Suppressor macrophage treated with lipopolysaccharide for 4 hours (primary cell): ENCODE measurements around the gene YKT6.
"Not testable (repeated sequence)": the region's sequence is repeated elsewhere in the genome, so short reads cannot be mapped to it uniquely, and the experiment has no call there.

Experiments
- DNase-seq: peaks from one replicate; pipeline ENCODE4 v3.0.0-alpha.2; 2020

Gene YKT6

DNA sequence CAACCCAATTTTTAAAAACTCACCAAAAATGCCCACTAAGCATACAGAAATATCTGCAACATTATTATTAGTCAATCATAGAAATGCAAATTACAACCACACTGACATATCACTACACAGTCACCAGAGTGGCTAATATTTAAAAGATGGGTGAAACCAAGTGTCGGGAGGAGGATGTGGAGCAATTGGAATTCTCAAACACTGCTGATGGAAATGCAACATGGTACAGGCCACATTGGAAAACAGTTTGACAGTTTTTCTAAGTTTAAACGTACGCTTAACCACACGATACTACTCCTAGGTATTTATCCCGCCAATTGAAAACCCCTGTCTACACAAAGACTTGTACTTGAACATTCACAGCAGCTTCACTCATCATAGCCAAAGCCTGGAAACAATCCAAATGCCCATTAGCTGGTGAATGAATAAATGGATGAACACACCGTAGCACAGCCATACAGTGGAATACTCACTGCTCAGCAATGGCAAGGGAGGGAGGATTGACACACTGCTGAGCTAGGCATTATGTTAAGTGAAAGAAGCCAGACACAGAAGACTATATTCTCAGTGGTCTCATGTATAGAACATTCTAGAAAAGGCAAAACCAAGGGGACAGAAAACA, 27.9 kb upstream of the YKT6 start:
- DNase-seq = no peak

DNA sequence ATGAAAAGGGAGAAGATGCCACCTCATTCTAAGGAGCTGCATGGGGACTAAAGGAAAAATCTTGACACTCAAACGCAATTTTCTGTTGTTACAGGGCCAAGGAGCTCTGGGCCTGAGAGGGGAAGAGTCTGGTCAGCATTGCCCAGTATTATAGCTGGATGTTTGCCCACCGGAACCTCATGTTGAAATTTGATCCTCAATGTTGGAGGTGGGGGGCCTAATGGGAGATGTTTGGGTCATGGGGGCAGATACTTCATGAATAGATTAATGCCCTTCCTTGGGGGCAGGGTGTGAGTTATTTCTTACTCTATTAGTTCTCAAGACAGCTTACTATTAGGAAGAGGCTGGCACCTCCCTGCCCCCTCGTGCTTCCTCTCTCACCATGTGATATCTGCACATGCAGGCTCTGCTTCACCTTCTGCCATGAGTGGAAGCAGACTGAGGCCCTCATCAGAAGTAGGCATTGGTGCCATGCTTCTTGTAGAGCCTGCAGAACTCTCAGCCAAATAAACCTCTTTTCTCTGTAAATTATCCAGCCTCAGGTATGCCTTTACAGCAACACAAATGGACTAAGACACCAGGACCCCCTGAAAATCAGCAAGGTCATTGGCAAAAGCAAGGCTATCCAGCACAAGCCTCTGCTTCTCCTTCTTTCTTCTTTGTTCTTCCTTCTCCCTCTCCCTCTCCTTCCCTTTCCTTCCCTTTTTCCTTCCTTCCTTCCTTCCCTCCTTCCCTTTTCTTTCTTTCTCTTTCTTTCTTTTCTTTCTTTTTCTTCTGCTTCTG, 26.7 kb upstream of the YKT6 start:
- no peak for DNase-seq

GRCh38 chr7:44174694-44174948, 26.2 kb upstream of the YKT6 start:
- DNase-seq = not testable (repeated sequence)

- no peak for DNase-seq
Observed at GRCh38 chr7:44175730-44176129, 25.0 kb upstream of the YKT6 start.

DNA sequence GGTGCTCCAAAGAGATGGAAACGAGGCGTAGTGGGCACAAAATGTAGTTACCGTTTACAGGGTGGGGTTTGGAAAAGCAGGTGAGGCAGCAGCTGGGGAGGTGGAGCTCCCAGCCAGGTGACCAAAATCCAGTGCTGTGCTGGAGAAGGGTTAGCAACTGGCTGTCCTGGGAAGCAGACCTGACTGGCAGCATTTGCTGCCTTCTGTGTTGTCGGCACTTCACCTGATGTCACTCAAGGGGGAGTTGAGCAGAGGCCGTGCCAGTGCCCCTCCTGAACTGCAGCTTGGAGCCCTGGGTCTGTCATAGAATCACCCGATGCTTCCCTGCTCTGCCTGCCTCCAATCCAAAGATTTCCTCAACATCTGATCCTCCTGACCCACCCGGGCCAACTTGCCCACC, 24.3 kb upstream of the YKT6 start:
- DNase-seq = no peak

DNA sequence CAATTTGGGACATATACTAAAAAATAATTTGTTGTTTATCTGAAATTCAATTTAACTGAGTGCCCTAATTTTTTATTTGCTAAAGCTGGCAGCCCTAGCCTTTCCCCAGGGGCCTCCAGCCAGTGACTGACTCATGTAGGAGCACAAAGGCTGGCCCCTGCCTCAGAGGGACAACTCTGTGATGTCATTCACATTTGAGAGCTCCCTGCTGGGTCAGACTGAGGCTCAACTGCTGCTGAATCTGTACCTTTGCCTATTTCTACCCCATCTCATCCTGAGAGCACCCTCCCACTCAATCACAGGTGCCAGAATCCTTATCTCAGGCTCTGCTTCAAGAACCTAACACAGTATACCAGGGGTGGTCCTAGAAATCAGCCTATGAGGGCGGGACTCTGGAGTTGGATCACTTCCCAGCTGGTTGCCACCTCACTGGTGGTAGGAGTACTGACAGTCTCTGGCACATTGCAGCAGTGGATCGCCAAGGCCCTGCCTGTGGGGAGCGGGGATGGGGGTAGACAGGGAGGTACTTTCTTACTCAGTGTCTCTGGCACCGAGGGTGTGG, 23.1 kb upstream of the YKT6 start:
- no peak for DNase-seq

GRCh38 chr7:44180631-44181030, 20.1 kb upstream of the YKT6 start:
- DNase-seq = no peak

GRCh38 chr7:44182827-44183226, 18.0 kb upstream of the YKT6 start:
- no peak for DNase-seq

- no peak for DNase-seq
Observed at GRCh38 chr7:44183386-44183785, 17.4 kb upstream of the YKT6 start.

DNA sequence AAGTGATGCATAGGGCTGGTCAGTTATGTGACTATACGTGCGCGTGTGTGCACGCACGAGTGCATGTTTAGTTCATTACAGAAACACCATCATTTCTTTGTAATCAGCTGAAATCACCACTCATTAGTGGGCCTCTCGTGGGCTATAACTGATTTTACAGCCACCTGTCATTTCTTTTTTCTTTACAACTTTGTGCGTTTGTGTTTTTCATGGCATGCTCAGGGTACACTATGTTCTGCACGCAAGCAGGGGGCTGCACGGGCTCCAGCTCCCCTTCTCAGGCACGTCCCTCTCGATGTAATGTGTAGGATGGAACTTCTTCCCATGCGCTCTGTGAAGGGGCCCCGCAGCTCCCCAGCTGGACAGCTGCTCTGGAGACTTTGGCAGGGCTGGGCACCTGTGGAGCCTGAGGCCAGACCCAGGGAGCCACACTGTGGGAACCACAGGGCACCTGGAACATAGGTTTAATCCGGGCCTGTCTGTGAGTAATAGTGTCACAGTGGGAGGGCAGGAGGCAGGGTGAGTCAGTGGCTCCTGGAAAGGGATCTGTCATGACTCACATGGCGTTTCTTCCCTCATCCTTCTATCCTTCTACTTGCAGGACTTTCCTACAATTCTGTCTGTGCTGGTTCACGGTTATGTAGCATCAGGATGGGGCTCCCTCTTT, 16.4 kb upstream of the YKT6 start:
- no peak for DNase-seq

DNA sequence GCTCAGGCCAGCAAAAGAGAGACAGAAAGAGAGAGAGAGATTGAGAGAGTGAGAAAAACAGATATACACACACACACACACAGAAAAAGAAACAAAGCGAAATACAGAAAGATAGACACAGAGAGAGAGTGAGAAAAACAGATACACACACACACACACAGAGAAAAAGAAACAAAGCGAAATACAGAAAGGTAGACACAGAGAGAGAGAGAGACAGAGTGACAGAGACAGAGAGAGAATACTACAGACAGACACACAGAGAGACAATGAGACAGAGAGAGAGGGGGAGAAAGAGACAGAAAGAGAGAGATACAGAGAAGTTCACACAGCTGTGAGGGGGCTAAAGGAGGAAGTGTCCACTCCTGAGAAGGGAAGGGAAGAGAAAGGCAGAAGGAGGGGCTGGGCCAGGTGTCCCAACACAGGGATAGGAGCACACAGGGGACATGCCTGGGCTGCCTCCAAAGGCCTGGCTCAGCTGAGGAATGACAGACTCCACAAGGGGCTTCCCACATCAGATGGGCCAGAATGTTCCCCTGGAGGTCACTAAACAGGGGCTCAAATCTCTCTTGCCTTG, 15.8 kb upstream of the YKT6 start:
- DNase-seq = no peak

DNA sequence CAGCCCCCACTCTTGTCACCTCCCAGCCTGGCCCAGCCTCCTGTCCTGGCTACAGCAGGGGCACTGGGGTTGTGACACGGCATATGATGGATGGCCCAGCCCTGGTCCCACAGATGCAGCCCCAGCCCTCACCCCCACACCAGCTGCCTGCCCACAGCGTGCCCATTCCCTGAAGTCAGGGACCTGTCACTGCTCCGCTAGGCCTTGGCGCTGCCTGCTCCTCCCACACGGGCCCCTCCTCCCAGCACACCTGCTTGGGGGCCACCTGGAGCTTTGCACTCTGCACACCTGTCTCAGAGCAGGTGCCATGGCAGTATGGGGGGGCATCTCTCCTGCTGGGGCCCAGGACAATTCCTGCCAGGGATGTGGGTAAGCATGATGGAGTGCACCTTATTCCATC, 15.0 kb upstream of the YKT6 start:
- no peak for DNase-seq

- no peak for DNase-seq
Observed at GRCh38 chr7:44186736-44187135, 14.0 kb upstream of the YKT6 start.

- DNase-seq = no peak
Observed at GRCh38 chr7:44187636-44188416, 13.0 kb upstream of the YKT6 start.

DNA sequence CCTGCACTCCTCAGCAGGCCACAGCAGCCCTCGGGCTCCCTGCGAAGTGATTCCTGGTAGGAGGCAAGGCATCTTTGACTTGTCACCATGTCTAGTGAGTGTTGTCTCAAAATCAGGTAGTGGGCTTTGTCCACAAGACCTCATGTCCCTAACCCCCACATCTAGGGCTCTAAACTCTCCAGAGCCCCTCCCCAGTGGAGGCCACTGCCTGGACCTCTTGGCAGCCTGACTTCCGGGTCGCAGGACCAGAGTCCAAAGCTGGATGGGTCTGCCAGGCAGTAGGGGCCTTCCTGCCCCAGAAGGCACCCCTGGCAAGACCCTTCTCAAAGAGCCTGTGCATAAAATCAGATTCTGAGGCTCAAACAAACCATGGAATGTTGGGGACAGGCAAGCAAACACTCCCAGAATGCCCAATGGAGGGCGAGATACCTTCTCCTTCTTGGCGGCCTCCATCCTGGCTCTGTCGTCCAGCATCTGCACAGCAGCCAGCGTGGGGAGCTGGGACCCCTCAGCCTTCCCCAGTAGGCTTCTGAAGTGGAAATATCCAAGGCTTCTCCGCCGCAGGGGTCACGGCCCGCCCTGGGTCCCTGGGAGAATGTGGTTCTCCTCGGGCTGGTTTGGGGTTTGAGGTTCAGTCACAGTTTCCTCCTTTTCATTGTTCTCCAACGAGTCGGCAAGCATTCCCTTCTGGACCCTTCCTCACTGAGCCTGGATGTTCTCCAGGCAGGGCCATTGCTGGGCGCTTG, 12.1 kb upstream of the YKT6 start:
- DNase-seq = no peak

GRCh38 chr7:44189286-44189992, 11.3 kb upstream of the YKT6 start, which contains the start of gene GCK:
GCK (minus strand) TSS chr7:44189439; CDS start chr7:44188953, 486 bp downstream.
- DNase-seq = no peak

DNA sequence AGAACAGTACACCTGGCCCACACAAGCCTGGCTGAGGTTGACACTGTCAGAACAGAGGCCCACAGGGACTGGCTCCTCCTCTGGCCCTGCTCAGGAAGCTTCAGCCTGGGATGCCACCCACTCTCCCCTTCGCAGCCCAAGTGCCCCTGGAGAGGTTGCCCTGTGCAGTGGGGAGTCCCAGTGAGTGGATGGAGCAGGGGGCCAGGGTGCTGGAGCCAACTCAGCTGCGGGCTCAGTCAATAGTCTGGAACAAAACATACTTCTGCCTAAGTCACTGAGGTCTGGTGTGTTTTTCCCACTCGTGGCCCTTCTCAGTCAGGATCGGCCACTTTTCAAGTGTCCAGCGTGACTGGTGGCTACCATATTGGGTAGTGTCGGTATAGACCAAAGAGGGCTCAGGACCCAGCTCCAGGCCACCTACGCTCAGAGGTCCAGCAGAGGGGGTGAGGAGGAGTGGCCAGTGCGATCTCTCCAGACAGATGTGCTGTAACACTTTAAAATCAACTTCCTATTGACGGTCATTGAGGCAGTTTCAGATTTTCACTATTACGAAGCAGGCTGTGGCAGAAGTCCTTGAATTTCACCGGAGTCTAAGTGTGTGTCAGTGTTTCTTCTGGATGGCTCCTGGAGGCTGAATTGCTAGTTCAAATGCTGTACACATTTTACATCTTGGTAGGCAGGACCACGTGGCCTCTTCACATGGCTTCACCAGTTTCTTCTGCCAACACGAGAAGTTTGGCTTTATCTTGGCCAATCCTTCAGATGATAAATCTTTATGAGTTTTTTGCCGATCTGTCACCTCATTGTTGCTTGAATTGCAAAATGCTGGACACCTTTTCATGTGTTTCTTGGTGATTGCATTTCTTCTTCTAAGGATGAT, 10.5 kb upstream of the YKT6 start:
- no peak for DNase-seq

DNA sequence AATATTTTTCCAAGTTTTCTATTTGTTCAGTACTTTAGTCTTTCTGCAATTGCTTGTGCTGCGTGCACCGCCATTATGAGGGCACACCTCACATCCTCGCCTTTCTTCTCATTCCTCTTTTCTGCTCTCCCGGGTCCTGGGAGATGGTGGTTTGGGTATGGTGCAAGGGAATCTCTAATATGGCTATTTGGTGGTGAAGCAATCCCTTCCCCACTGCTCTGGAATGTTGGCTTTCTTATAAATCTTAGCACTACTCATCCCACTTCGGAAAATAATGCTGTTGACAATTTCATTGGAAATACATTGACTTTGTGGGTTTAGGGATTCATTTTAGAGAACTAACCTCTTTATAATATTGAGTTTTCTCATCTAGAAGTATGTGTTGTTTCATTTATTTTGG, 9.6 kb upstream of the YKT6 start:
- no peak for DNase-seq

DNA sequence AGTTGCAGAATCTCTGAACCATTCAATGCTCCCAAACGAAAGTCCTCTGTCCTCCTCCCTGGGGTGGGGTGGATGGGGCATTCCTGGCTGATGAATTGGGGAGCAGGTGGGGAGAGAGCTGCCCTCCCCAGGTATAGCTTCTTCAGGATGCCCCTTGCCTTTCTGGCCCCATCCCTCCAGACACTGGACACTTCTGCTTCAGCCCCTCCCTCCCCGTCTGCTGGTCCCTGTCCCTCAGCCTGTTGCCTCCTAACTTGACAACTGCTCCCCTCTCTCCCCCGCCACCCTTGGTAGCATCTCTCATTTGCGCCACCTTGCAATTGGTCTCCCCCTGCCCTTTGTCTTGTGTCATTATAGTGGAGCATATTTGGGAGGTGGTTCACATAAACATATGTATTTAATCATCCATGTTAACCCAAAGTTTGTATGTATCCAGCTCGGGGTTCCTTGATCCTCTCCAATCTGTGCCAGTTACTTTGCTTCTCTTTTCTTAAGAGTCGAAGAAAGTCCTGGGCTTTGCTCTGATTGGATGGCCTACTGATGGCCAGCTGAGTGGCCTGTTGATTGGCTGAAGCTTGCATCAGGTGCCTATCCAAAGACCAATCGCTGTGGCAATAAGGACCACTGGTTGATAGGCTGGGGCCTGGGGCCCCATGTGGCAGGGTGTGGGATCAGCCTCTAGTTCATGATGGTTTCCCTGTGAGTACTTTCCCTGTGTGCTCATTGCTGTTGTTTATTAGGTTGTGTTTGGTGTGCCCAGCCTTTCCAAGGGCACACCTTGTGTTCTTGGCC, 7.6 kb upstream of the YKT6 start:
- no peak for DNase-seq

- peak; percentile 15 for DNase-seq
Observed at GRCh38 chr7:44194069-44194468, 6.7 kb upstream of the YKT6 start.
